Spinal cord (tissue), 10 donors: Measurements from ENCODE around the gene SLC46A1. TPM values are rescaled to one million over a fixed set of nuclear protein-coding genes. Genes with fewer than 3 reads are reported as not detected.

Experiments
- DNase-seq, 6 donors: peaks; one replicate each; pipeline versions ENCODE4 v3.0.0 to v3.0.0-alpha.2; 2013 to 2015; ENCODE audit warnings: low spot score in 6 of 6, low read depth in 4 of 6
- H3K27ac ChIP-seq: one replicate; pipeline ENCODE4 v1.5.1; 2013; ENCODE audit warnings: low read depth, low read length, control low read depth
- H3K27me3 ChIP-seq: one replicate; pipeline ENCODE4 v1.6.1; 2013; ENCODE audit warnings: low read length; ENCODE audit not compliant: control insufficient read depth, insufficient read depth
- H3K36me3 ChIP-seq: one replicate; pipeline ENCODE4 v1.6.1; 2013; ENCODE audit warnings: low read length; ENCODE audit not compliant: control insufficient read depth, insufficient read depth
- H3K4me1 ChIP-seq: one replicate; pipeline ENCODE4 v1.6.1; 2013; ENCODE audit warnings: low read length; ENCODE audit not compliant: control insufficient read depth, insufficient read depth
- H3K4me3 ChIP-seq: one replicate; pipeline ENCODE4 v1.5.1; 2013; ENCODE audit warnings: low read depth, low read length, control low read depth
- H3K9me3 ChIP-seq: one replicate; pipeline ENCODE4 v1.6.1; 2013; ENCODE audit warnings: low read length; ENCODE audit not compliant: control insufficient read depth, insufficient read depth
- WGBS: methylation state at CpG from one replicate; pipeline ENCODE4 v1.1.5; 2013; ENCODE audit warnings: missing lambda C conversion rate; ENCODE audit not compliant: insufficient coverage; 5-methylcytosine and 5-hydroxymethylcytosine counted together
- polyA plus RNA-seq, 2 donors: library from polyadenylated mRNA; unstranded; fragments of 120-200 nt; gene quantifications; one replicate each; pipeline ENCODE4 v1.2.1, GENCODE V29; 2013; ENCODE audit not compliant: insufficient read length in 2 of 2
- total RNA-seq, 2 donors: library from RNA; depleted of rRNA in 1 of 2; stranded (reverse); fragments of 120-200 nt in 1 of 2; fragments of >200 nt in 1 of 2; gene quantifications; one replicate each; pipeline versions ENCODE4 v1.2.3 to v1.2.4, GENCODE V29; 2013 to 2014
- donor health status: healthy.

The SLC46A1 gene
- total and polyA plus RNA-seq, 4 donors: 10.2 to 32.5 (median 22.0) TPM

DNA sequence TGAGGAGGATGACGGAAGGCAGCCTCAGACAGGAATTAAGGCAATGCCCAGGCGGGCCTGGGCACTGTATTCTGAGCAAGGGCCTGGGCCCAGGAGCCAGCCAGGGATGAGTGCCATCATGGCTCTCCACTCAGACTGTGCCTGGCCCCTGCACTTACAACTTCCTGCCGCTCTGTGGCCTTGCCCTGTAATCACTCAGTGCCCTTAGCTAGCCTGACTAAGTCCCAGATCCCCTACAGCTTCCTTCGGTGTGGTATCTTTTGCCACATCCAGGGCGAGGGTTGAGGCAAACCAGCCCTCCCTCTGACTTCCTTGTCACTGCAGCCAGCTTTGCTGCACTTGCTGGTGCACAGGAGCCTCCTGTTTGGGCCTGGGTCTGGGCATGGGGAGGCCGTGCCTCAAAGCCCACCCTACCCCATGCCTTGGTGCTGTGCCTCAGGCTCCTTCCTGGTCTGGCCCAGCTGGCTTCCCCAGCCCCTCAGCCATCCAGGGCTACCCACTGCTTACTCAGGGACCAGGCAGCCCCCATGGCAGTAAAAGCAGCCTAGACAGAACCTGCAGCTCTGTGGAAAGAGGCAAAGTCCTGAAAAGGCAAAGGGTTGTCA, 9.3 kb downstream of the SLC46A1 start:
- Histone ChIP-seq H3K4me1 (no peaks in the 10 kb centered on the region), H3K36me3 (peaks cover 75% of the 10 kb centered on the region), H3K4me3 (no peak overlapping the region), H3K9me3 (no peaks in the 10 kb centered on the region), H3K27ac (no peak overlapping the region), H3K27me3 (no peaks in the 10 kb centered on the region)
- no peak for DNase-seq
- 89% methylated on average over 6 of the region's 6 CpGs for WGBS

DNA sequence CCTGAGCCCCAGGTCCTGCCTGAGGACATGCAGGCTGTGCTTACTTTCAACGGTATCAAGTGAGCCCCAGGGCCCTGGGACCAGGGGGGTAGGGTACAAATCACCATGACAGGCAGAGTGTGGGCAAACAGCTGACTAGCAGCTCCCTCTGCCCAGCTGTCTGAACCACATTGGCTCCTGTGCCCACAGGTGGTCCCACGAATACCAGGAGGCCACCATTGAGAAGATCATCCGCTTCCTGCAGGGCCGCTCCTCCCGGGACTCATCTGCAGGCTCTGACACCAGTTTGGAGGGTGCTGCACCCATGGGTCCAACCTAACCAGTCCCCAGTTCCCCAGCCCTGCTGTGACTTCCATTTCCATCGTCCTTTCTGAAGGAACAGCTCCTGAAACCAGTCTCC, 10.0 kb downstream of the SLC46A1 start:
- DNase-seq: no peak
- Histone ChIP-seq H3K9me3 (no peaks in the 10 kb centered on the region), H3K4me3 (no peak overlapping the region), H3K27ac (no peak overlapping the region), H3K4me1 (no peaks in the 10 kb centered on the region), H3K36me3 (peaks cover 82% of the 10 kb centered on the region), H3K27me3 (no peaks in the 10 kb centered on the region)
- 84% methylated on average over 6 of the region's 6 CpGs for WGBS

DNA sequence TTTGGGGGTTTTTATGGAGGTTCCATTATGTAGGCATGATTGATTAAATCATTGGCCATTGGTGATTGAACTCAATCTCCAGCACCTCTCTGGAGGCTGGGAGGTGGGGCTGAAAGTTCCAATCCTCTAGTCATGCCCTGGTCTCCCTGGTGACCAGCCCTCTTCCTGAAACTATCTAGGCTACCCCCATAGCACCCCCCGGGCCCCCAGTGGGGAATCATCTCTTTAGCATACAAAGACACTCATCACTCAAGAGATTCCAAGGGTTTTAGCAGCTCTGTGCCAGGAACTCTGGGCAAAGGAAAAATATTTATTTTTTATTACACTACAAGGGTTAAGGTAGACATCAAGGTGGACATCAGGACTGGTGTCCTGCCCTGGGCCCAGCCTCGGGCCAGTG, 10.6 kb downstream of the SLC46A1 start:
- H3K4me3 ChIP-seq: no peak overlapping the region
- H3K4me1 ChIP-seq: no peaks in the 10 kb centered on the region
- peaks cover 83% of the 10 kb centered on the region for H3K36me3 ChIP-seq
- H3K27me3 ChIP-seq: no peaks in the 10 kb centered on the region
- no peaks in the 10 kb centered on the region for H3K9me3 ChIP-seq
- DNase-seq: no peak
- no peak overlapping the region for H3K27ac ChIP-seq
- WGBS: 80% methylated on average over 1 of the region's 2 CpGs

DNA sequence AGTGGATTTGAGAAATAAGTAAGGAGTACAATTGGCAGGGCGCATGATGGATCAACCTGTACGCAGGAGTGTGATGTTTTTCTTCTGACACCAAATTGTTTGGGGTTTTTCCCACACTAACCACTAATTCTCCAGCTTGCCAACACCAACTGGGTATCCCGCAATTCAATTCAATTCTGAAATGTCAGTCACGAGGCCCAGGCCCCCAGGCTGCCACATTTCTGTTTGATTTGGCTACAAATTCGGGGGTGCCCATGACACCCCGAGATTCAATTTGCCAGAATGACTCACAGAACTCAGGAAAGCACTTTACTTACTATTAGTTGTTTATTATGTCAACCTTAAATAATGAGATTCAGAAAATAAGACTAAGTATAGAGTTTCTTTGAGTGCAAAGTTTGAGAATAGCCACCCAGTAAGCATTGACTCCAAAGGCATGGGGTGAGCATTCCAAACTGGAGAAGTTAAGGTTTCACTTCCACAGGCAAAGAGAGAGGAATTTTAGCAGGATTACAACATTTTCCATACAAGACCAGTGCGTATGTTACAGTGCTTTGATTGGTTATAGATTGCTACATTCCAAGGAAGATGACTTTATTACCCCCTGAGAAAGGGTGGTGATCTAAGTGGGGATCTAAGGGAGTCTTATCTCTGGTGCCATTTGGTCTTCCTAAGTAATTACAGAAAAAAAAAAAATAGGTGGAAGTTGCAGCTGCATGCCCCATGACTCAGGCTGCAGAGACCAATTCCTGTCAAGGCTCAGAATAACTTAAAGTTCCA, 11.5 kb downstream of the SLC46A1 start:
- peaks cover 80% of the 10 kb centered on the region for H3K36me3 ChIP-seq
- no peaks in the 10 kb centered on the region for H3K27me3 ChIP-seq
- no peak overlapping the region for H3K4me3 ChIP-seq
- no peak overlapping the region for H3K27ac ChIP-seq
- no peak for DNase-seq
- 86% methylated on average over 5 of the region's 7 CpGs for WGBS
- H3K4me1 ChIP-seq: no peaks in the 10 kb centered on the region
- H3K9me3 ChIP-seq: no peaks in the 10 kb centered on the region

DNA sequence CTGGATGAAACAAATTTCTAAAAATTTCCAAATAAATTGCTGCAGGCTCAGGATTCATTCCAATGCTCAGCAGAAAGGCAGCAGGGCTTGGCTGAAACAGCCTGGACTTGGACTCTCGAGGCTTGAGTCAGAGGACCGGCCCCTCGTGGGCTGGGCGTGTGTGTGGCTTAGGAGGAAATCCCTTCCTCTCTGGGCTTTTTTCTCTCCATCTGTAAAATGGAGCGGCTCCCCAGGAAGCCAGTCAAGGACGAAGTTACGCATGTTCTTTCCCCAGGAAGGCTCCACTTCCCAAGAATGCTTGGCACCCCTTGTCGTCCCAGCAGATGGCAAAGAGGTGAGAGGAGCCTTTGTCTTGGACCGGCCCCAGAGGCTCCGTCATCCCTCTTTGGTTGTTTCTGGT, 13.5 kb downstream of the SLC46A1 start:
- H3K4me3 ChIP-seq: no peak overlapping the region
- H3K9me3 ChIP-seq: no peaks in the 10 kb centered on the region
- WGBS: 65% methylated on average over 5 of the region's 10 CpGs
- no peaks in the 10 kb centered on the region for H3K4me1 ChIP-seq
- peaks cover 77% of the 10 kb centered on the region for H3K36me3 ChIP-seq
- H3K27ac ChIP-seq: no peak overlapping the region
- H3K27me3 ChIP-seq: no peaks in the 10 kb centered on the region
- DNase-seq: no peak

DNA sequence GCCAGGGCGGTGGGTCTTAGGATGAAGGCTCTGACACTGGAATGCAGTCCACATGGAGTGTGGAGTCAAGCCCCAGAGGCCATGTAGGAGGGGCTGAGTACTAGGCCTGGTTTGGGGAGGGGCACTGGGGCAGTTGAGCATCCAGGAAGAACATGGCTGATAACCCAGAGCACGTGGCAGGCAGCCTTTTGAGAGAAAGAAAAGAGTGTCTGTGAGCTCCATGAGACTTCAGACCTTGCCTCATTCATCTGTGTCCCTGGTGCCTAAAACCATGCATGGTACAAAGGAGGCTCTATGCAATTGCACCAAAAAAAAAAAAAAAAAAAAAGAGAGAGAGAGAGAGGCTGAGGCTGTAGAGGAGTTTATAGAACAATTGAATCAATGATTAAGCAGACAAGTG, 14.6 kb downstream of the SLC46A1 start:
- H3K4me1 ChIP-seq: no peaks in the 10 kb centered on the region
- no peaks in the 10 kb centered on the region for H3K27me3 ChIP-seq
- H3K36me3 ChIP-seq: peaks cover 74% of the 10 kb centered on the region
- no peak overlapping the region for H3K27ac ChIP-seq
- H3K9me3 ChIP-seq: no peaks in the 10 kb centered on the region
- no peak overlapping the region for H3K4me3 ChIP-seq
- DNase-seq: no peak
- WGBS: 66% methylated on average over 2 of the region's 2 CpGs

DNA sequence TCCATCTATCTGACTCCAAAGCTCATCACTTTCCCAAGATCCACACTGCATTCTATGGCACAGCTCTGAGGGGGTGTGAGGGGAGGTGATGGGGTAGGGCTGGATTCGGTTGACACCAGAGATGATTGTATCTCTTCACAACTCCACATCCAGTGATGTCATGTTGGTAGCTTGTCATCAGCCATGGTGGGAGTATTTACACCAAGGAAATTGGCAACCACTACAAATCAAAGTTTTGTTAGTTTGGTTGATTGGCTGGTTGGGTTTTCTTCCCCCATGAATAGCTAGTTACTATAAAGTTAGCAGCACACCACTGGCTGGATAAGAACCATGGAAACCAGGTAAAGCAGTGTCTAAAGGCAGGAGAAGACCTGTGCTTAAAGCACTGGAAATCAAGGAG, 15.0 kb downstream of the SLC46A1 start:
- H3K27ac ChIP-seq: no peak overlapping the region
- no peaks in the 10 kb centered on the region for H3K4me1 ChIP-seq
- H3K4me3 ChIP-seq: no peak overlapping the region
- no CpG with 5 or more reads among the region's 1 CpG for WGBS
- H3K9me3 ChIP-seq: no peaks in the 10 kb centered on the region
- peaks cover 70% of the 10 kb centered on the region for H3K36me3 ChIP-seq
- no peaks in the 10 kb centered on the region for H3K27me3 ChIP-seq
- no peak for DNase-seq

DNA sequence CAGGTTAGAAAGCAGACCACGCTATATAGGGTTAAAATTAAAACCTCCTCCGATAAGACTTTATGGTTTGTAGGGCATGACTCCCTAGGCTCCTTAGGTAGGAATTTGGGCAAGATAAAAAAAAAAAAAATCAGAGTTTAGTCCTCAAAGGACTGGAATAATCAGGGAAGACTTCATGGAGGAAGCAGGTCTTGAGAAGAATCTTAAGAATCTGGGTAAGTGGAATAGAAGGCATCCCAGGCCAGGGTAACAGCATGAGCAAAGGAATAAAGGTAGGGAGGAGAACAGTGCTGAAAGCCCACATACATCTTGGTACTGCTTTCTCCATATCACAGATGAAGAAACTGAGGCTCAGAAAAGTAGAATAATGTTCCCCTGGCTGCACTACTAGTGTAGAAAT, 15.4 kb downstream of the SLC46A1 start:
- no peak overlapping the region for H3K4me3 ChIP-seq
- no peaks in the 10 kb centered on the region for H3K4me1 ChIP-seq
- H3K27me3 ChIP-seq: no peaks in the 10 kb centered on the region
- no peaks in the 10 kb centered on the region for H3K9me3 ChIP-seq
- H3K27ac ChIP-seq: no peak overlapping the region
- peaks cover 66% of the 10 kb centered on the region for H3K36me3 ChIP-seq
- DNase-seq: no peak
- WGBS: no CpG with 5 or more reads among the region's 2 CpGs

DNA sequence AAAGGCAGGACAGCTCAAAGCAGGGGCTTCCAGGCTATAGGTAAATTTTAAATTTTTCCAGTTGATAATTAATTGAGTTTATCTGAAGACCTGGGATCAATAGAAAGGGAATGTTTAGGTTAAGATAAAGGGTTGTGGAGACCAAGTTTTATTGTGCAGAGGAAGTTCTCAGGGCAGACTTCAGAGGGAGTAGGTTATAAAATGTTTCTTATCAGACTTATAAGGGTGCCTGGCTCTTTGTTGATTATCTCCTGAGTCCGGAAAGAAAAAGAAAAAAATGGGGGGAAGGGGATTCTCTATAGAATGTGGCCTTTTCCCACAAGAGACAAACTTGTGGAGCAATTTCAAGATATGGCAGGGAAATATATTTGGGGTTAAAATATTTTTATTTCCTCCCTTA, 15.9 kb downstream of the SLC46A1 start:
- no CpG with 5 or more reads among the region's 1 CpG for WGBS
- no peak overlapping the region for H3K4me3 ChIP-seq
- no peak for DNase-seq
- H3K27me3 ChIP-seq: no peaks in the 10 kb centered on the region
- no peaks in the 10 kb centered on the region for H3K4me1 ChIP-seq
- H3K9me3 ChIP-seq: no peaks in the 10 kb centered on the region
- H3K27ac ChIP-seq: no peak overlapping the region
- H3K36me3 ChIP-seq: peaks cover 66% of the 10 kb centered on the region

DNA sequence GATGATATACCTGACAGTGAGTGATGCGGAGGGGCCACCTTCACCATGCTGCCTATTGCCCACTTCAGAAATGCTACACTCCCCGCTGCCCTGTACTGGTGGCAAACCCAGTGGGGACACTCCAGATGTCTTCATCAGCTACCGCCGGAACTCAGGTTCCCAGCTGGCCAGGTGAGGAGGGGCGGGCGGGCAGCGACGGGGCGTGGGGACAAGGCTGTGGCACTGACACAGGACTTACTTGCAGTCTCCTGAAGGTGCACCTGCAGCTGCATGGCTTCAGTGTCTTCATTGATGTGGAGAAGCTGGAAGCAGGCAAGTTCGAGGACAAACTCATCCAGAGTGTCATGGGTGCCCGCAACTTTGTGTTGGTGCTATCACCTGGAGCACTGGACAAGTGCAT, 17.9 kb downstream of the SLC46A1 start:
- peaks cover 70% of the 10 kb centered on the region for H3K36me3 ChIP-seq
- no peak for DNase-seq
- 94% methylated on average over 8 of the region's 11 CpGs for WGBS

More for the DNA sequence above, 17.9 kb downstream of the SLC46A1 start:
- H3K27me3 ChIP-seq: no peaks in the 10 kb centered on the region
- H3K4me1 ChIP-seq: peaks cover 11% of the 10 kb centered on the region
- no peaks in the 10 kb centered on the region for H3K9me3 ChIP-seq
- no peak overlapping the region for H3K4me3 ChIP-seq
- no peak overlapping the region for H3K27ac ChIP-seq
